Measurements from ENCODE around the gene SPECC1L.

Gene SPECC1L

GRCh38 chr22:24432059-24432853, 161.6 kb downstream of the SPECC1L start:
- H3K27me3 ChIP-seq (ENCODE audit: insufficient read depth, low read length), result no peaks in the 10 kb centered on the region
- no peak overlapping the region for H3K4me3 ChIP-seq (ENCODE audit: low read length)
- H3K9ac ChIP-seq (ENCODE audit: low read depth, low read length), result no peak overlapping the region

GRCh38 chr22:24433001-24433827, 162.6 kb downstream of the SPECC1L start:
- Histone ChIP-seq H3K36me3 (ENCODE audit: insufficient read depth, low read length) (no peaks in the 10 kb centered on the region), H3K9ac (ENCODE audit: low read depth, low read length) (no peak overlapping the region), H3K4me3 (ENCODE audit: low read length) (no peak overlapping the region), H3K27me3 (ENCODE audit: insufficient read depth, low read length) (no peaks in the 10 kb centered on the region), H3K27ac (ENCODE audit: low read depth, low read length) (no peak overlapping the region), H3K9me3 (ENCODE audit: insufficient read depth, low read depth, low read length) (no peaks in the 10 kb centered on the region), H3K4me1 (ENCODE audit: insufficient read depth, low read length) (peaks cover 6% of the 10 kb centered on the region; the same call in 1 of the 2 replicates)
- WGBS, result 94% methylated on average over 34 of the region's 34 CpGs

More at GRCh38 chr22:24432059-24432853, 161.6 kb downstream of the SPECC1L start:
- no peak overlapping the region for H3K27ac ChIP-seq (ENCODE audit: low read depth, low read length)
- whole genome bisulfite sequencing, result 88% methylated on average over 17 of the region's 17 CpGs
- H3K36me3 ChIP-seq (ENCODE audit: insufficient read depth, low read length), result no peaks in the 10 kb centered on the region
- no peaks in the 10 kb centered on the region for H3K9me3 ChIP-seq (ENCODE audit: insufficient read depth, low read depth, low read length)
- H3K4me1 ChIP-seq (ENCODE audit: insufficient read depth, low read length), result peaks cover 6% of the 10 kb centered on the region; the same call in 1 of the 2 replicates

DNA sequence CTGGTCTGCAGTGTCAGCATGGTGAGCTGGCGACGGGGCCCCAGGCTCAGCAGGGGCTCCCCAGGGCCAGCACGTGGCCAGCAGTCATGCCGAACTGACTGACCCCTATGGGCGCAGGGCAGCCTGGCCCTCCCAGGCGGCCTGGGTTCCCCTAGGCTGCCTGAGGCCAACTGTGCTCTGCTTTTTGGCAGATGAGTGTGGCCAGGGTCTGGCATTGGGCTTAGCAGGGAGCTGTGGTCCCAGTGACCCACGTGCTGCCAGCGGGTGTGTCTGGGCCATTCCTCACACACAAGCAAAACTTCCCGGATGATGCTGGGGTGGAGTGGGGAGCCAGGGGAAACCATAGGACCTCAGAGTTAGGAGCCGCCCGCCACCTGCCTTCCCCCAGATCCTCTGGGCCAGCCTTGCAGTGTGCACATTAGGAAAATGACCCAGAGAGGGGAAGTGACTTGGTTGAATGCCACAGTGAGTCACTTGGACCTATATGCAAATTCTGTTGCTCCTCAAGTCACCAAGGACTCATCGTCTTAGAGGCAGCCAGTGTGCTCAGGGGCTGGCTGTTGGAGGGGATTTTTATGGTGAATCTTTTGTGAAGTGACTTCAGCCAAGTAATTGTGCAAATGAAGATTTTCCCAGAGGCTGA, 163.3 kb downstream of the SPECC1L start:
- Histone ChIP-seq H3K9me3 (ENCODE audit: insufficient read depth, low read depth, low read length) (no peaks in the 10 kb centered on the region), H3K36me3 (ENCODE audit: insufficient read depth, low read length) (no peaks in the 10 kb centered on the region), H3K27ac (ENCODE audit: low read depth, low read length) (no peak overlapping the region), H3K4me3 (ENCODE audit: low read length) (no peak overlapping the region), H3K27me3 (ENCODE audit: insufficient read depth, low read length) (no peaks in the 10 kb centered on the region), H3K4me1 (ENCODE audit: insufficient read depth, low read length) (peaks cover 3% of the 10 kb centered on the region; the same call in 1 of the 2 replicates), H3K9ac (ENCODE audit: low read depth, low read length) (no peak overlapping the region)
- WGBS, result 86% methylated on average over 12 of the region's 12 CpGs

GRCh38 chr22:24434471-24435322, 164.1 kb downstream of the SPECC1L start:
- Histone ChIP-seq H3K27ac (ENCODE audit: low read depth, low read length) (no peak overlapping the region), H3K9ac (ENCODE audit: low read depth, low read length) (no peak overlapping the region), H3K9me3 (ENCODE audit: insufficient read depth, low read depth, low read length) (no peaks in the 10 kb centered on the region), H3K27me3 (ENCODE audit: insufficient read depth, low read length) (no peaks in the 10 kb centered on the region), H3K4me1 (ENCODE audit: insufficient read depth, low read length) (no peaks in the 10 kb centered on the region), H3K36me3 (ENCODE audit: insufficient read depth, low read length) (no peaks in the 10 kb centered on the region), H3K4me3 (ENCODE audit: low read length) (no peak overlapping the region)
- WGBS, result 88% methylated on average over 16 of the region's 16 CpGs

GRCh38 chr22:24435323-24435645, 164.7 kb downstream of the SPECC1L start:
- 94% methylated on average over 2 of the region's 2 CpGs for WGBS
- no peaks in the 10 kb centered on the region for H3K4me1 ChIP-seq (ENCODE audit: insufficient read depth, low read length)
- H3K9me3 ChIP-seq (ENCODE audit: insufficient read depth, low read depth, low read length), result no peaks in the 10 kb centered on the region
- no peaks in the 10 kb centered on the region for H3K36me3 ChIP-seq (ENCODE audit: insufficient read depth, low read length)
- no peaks in the 10 kb centered on the region for H3K27me3 ChIP-seq (ENCODE audit: insufficient read depth, low read length)
- no peak overlapping the region for H3K27ac ChIP-seq (ENCODE audit: low read depth, low read length)
- H3K9ac ChIP-seq (ENCODE audit: low read depth, low read length), result no peak overlapping the region
- H3K4me3 ChIP-seq (ENCODE audit: low read length), result no peak overlapping the region

GRCh38 chr22:24435861-24436371, 165.3 kb downstream of the SPECC1L start:
- 76% methylated on average over 13 of the region's 13 CpGs for WGBS
- Histone ChIP-seq H3K27me3 (ENCODE audit: insufficient read depth, low read length) (no peaks in the 10 kb centered on the region), H3K9me3 (ENCODE audit: insufficient read depth, low read depth, low read length) (no peaks in the 10 kb centered on the region), H3K36me3 (ENCODE audit: insufficient read depth, low read length) (no peaks in the 10 kb centered on the region), H3K4me3 (ENCODE audit: low read length) (no peak overlapping the region), H3K4me1 (ENCODE audit: insufficient read depth, low read length) (no peaks in the 10 kb centered on the region), H3K27ac (ENCODE audit: low read depth, low read length) (no peak overlapping the region), H3K9ac (ENCODE audit: low read depth, low read length) (no peak overlapping the region)

GRCh38 chr22:24436553-24436952, 165.9 kb downstream of the SPECC1L start:
- Histone ChIP-seq H3K9ac (ENCODE audit: low read depth, low read length) (no peak overlapping the region), H3K27me3 (ENCODE audit: insufficient read depth, low read length) (no peaks in the 10 kb centered on the region), H3K9me3 (ENCODE audit: insufficient read depth, low read depth, low read length) (no peaks in the 10 kb centered on the region), H3K4me3 (ENCODE audit: low read length) (no peak overlapping the region), H3K4me1 (ENCODE audit: insufficient read depth, low read length) (no peaks in the 10 kb centered on the region), H3K36me3 (ENCODE audit: insufficient read depth, low read length) (no peaks in the 10 kb centered on the region), H3K27ac (ENCODE audit: low read depth, low read length) (no peak overlapping the region)
- WGBS, result 88% methylated on average over 3 of the region's 3 CpGs

DNA sequence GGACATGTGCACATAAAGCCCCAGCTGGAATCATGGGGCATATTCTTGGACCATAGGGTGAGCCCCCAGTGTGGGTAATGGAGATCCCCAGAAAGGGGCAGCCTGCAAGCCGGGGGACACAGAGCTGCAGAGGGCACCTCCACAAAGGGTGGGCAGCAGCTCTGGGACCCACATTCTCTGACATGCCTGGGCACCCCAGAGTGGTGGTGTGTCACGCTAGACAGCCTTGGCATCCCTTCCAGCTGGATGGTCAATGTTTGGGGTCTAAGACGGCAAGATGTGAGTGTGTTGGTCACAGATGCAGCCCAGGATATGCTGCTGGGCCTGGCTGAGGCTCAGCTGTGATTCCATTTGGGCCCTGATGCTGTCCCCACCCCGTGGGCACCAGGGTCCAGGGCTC, 166.5 kb downstream of the SPECC1L start:
- Histone ChIP-seq H3K27ac (ENCODE audit: low read depth, low read length) (no peak overlapping the region), H3K27me3 (ENCODE audit: insufficient read depth, low read length) (no peaks in the 10 kb centered on the region), H3K9ac (ENCODE audit: low read depth, low read length) (no peak overlapping the region), H3K4me1 (ENCODE audit: insufficient read depth, low read length) (no peaks in the 10 kb centered on the region), H3K9me3 (ENCODE audit: insufficient read depth, low read depth, low read length) (no peaks in the 10 kb centered on the region), H3K4me3 (ENCODE audit: low read length) (no peak overlapping the region), H3K36me3 (ENCODE audit: insufficient read depth, low read length) (no peaks in the 10 kb centered on the region)
- 96% methylated on average over 4 of the region's 4 CpGs for WGBS

DNA sequence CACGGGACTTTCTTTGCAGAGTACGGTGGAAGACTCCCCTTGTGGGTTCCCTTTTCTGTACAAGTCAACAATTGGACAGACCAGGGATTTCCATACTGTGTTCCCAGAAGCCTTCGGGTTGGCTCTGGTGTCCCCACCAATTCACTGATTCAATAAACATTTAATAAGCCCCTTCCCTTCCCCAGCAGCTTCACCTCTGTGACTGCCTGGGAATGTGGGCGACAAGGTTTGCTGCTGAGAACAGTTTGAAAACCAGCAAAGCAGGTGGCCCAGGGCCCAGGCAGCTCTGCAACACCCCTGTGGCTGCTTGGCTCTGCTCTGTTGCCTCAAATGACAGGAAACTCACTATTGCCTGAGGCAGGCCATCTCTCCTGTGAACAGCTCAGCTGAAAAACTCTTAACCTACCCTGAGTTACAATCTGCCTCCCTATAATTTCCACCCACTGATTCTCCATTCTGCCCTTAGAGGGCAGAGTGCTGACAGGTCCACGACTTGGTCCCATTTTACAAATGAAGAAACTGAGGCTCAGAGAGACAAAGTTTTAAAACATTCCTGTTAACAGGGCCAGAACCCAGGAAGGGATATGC, 167.2 kb downstream of the SPECC1L start:
- H3K9me3 ChIP-seq (ENCODE audit: insufficient read depth, low read depth, low read length), result no peaks in the 10 kb centered on the region
- no peak overlapping the region for H3K27ac ChIP-seq (ENCODE audit: low read depth, low read length)
- no peaks in the 10 kb centered on the region for H3K4me1 ChIP-seq (ENCODE audit: insufficient read depth, low read length)
- H3K4me3 ChIP-seq (ENCODE audit: low read length), result no peak overlapping the region
- H3K27me3 ChIP-seq (ENCODE audit: insufficient read depth, low read length), result no peaks in the 10 kb centered on the region
- no peaks in the 10 kb centered on the region for H3K36me3 ChIP-seq (ENCODE audit: insufficient read depth, low read length)
- 88% methylated on average over 5 of the region's 5 CpGs for WGBS
- H3K9ac ChIP-seq (ENCODE audit: low read depth, low read length), result no peak overlapping the region

- Histone ChIP-seq H3K4me3 (ENCODE audit: low read length) (no peak overlapping the region), H3K9me3 (ENCODE audit: insufficient read depth, low read depth, low read length) (no peaks in the 10 kb centered on the region), H3K36me3 (ENCODE audit: insufficient read depth, low read length) (no peaks in the 10 kb centered on the region), H3K9ac (ENCODE audit: low read depth, low read length) (no peak overlapping the region), H3K27ac (ENCODE audit: low read depth, low read length) (no peak overlapping the region), H3K27me3 (ENCODE audit: insufficient read depth, low read length) (no peaks in the 10 kb centered on the region), H3K4me1 (ENCODE audit: insufficient read depth, low read length) (peaks cover 3% of the 10 kb centered on the region; the same call in 1 of the 2 replicates)
- 97% methylated on average over 10 of the region's 10 CpGs for WGBS
Observed at GRCh38 chr22:24440270-24440717, 169.7 kb downstream of the SPECC1L start.
